ENCODE measurements around the gene CPNE2.
"Not testable (repeated sequence)": the region's sequence is repeated elsewhere in the genome, so short reads cannot be mapped to it uniquely, and the experiment has no call there.

The CPNE2 gene

GRCh38 chr16:57169327-57169726 is 76.9 kb downstream of the CPNE2 start:
- DNase-seq, result no peak

- no peak for DNase-seq
Measured at GRCh38 chr16:57172721-57173290, 80.4 kb downstream of the CPNE2 start.

GRCh38 chr16:57175896-57176295 is 83.5 kb downstream of the CPNE2 start:
- no peak for DNase-seq

- DNase-seq, result no peak
Measured at GRCh38 chr16:57178196-57178595, 85.8 kb downstream of the CPNE2 start.

DNA sequence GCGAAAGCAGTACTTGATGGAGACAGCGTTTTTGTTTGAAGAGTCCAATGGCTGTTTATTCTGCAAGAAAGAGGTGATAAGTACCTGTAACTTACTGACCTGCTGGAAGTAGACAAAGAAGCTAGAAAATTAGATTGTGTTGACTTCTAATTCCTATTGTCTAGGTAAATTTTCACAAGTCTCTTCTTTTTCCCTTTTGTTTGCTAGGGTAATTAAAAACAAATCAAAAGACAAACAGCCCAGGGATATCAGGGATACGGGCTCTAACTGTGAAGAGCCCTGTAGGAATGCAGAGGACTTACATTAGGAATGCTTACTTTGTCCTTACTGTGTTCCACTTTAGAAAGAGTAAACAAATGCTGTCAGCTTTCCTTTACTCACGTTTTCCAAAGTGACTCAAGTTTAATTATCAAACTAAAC is 86.4 kb downstream of the CPNE2 start:
- DNase-seq, result peak; percentile 34

DNA sequence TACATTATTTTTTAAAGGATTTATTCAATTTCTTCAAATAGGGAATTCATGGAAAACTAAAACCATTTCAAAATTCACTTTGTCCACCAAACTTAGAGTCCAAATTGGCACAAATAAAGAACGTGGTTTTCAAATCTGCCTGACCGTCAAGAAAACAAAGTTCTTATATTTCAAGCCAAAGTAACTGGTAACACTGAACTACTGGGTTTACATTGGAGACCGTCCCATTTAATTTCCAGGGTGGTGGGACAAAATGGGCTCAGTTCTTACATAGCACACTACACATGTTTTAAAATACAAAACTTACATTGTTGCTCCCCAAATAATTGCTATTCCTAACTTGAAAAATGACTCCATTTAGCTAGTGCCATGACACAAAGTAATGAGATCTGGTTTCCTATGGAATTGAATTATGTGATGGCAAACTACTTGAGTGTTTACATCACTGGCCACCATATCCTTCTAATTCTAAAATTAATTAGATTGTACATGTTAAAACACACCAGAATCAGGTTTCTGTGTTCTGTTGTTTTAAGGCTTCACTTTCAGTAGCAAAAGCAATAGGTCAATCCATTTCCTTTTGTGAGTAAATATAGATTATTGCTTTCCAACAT is 86.9 kb downstream of the CPNE2 start:
- no peak for DNase-seq

DNA sequence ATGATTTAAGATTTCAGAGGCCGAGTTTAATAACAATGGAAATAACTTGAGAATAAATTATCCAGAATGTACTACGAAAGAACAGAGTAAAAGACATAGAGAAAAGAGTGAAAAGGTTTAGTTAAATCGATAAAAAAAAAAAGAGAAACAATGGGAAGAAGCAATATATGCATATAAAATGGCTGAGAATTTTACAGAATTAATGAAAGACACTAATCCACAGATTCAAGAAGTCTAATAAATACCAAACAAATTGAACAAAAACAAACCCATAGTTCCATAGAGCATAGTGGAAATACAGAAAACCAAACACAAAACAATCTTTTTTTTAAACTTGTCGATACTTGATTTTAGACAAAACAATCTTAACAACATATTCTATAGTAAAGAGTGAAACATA is 91.7 kb downstream of the CPNE2 start:
- DNase-seq, result no peak

GRCh38 chr16:57184887-57185445 is 92.6 kb downstream of the CPNE2 start:
- no peak for DNase-seq

GRCh38 chr16:57185446-57185944 is 93.1 kb downstream of the CPNE2 start:
- DNase-seq, result peak; percentile 69

DNA sequence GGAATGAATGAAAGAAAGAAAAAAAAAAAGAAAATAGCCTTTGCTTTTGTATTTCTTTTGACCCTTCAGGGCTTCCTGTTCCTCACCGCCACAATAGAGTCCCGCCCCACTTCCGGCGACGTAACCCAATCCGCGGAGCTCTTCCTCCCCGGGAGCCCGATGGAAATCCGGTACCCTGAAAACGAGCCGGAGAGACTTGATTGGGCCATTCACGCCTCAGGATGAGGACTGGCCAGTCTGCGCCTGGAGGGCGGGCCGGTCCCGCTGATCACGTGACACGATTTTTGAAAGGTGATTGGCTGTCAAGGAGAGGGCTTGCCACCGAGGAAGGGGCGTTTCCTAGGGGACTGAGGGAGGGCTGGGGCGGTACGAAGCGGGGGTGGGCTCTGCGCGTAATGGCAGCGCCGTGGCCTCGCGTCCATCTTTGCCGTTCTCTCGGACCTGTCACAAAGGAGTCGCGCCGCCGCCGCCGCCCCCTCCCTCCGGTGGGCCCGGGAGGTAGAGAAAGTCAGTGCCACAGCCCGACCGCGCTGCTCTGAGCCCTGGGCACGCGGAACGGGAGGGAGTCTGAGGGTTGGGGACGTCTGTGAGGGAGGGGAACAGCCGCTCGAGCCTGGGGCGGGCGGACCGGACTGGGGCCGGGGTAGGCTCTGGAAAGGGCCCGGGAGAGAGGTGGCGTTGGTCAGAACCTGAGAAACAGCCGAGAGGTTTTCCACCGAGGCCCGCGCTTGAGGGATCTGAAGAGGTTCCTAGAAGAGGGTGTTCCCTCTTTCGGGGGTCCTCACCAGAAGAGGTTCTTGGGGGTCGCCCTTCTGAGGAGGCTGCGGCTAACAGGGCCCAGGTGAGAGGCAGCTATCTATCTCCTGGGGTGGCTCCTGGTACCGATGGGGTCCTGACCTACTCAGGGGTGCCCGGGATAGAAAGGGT is 93.8 kb downstream of the CPNE2 start, which contains the start of the genes PSME3IP1 and RSPRY1:
PSME3IP1 (minus strand) TSS at position 95 of the 927 bp plus-strand sequence. CDS start 12,185 bp downstream, outside the sequence.
RSPRY1 (plus strand) TSS at position 385 of the 927 bp plus-strand sequence. CDS start 18,330 bp downstream, outside the sequence.
- DNase-seq, result peak; percentile 100

DNA sequence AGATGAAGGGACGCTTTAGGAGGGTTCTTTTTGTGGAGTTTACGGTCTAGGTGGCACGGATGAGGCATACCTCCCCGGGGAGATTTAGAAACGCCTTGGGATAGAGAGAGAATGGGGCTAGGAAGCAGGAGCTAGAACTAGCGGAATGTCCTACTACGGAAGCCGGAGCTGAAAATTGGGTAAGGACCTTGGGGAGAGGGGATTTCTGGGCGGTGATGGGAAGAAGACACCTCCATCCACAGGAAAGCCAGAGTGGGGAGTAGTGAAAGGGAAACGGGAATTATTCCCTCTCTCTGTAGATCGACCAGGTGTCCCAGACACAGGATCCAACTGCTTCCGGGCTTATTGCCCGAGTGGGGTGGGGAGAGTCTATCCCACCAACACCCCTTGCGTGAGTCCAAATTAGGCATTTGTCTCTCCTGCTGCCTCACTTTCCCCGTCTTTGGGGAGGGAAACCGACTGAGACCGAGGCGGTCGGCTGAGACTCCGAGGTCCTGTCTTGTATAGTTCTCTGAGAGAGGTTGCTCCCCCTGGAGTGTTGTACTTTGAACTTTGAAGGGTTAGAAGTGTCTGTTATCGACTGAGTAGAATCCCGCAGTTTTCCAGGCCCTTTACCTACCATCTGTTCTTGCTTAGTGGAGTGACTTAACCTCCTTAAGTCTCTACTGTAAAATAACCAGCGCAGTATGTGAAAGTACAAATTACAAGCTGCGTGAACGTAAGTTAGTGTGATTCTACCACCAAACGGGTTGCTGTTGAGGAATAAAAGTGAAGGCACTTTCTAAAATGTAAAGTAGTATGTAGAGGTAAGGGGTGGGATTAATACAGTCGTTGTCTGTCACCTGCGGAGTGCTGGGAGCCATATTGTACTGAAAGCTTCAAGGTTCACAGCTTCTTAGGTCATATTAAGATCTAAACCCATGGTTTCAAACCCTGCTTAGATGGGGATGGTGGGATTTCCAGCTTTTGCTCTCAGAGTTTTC is 94.8 kb downstream of the CPNE2 start:
- peak; percentile 40 for DNase-seq

DNA sequence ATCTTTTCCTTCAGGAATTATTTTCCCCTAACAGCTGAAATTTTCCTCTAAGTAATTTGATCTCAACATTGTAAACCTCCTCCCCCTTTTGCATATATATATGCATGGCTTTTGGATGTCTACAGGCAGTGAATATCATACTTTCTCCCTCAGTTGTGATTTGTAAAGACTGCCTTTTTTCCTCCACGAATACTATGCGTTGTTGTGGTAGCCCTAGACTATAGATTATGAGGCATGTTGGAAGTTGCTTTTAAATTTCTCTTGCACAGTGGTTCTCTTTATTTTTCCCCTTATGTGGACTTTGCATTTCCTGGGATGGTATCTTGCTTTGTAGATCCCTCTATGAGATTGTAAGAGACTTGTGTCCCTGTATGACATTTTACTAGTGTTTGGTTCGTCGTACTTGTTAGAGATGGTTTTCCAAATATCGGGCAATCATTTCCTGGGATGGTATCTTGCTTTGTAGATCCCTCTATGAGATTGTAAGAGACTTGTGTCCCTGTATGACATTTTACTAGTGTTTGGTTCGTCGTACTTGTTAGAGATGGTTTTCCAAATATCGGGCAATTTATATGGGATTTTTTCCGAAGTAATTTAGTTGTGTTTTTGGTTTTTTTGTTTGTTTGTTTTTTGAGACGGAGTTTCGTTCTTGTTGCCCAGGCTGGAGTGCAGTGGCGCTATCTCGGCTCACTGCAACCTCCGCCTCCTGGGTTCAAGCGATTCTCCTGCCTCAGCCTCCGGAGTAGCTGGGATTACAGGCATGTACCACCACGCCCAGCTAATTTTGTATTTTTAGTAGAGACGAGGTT is 95.7 kb downstream of the CPNE2 start:
- DNase-seq, result not testable (repeated sequence)

GRCh38 chr16:57188711-57189002 is 96.3 kb downstream of the CPNE2 start:
- no peak for DNase-seq

- DNase-seq, result not testable (repeated sequence)
Measured at GRCh38 chr16:57189527-57189926, 97.1 kb downstream of the CPNE2 start.

- peak; percentile 20 for DNase-seq
Measured at GRCh38 chr16:57190136-57190535, 97.8 kb downstream of the CPNE2 start.

DNA sequence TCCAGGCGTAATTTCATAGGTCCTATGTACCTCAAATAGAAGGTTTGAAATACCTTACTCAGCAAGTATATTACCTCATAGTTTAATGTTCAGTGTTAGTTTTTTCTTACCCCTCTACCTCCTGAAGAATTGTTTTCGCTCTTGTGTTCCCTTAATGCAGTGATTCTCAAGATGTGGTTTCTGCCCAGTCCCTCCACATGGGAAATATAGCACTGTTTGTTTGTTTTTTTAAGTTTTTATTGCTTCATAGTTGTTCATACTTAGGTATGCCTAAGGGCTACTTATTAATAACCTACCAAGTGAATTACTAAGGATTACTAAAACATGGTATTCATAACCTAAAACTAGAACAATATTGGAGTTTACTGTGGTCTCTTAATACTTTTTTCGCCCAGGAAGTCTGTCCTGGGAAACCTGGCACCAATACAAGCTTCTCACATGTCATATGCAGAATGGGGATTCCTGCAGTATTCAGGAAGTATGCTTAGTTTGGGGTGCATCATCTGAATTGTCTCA is 98.7 kb downstream of the CPNE2 start:
- peak; percentile 43 for DNase-seq

DNA sequence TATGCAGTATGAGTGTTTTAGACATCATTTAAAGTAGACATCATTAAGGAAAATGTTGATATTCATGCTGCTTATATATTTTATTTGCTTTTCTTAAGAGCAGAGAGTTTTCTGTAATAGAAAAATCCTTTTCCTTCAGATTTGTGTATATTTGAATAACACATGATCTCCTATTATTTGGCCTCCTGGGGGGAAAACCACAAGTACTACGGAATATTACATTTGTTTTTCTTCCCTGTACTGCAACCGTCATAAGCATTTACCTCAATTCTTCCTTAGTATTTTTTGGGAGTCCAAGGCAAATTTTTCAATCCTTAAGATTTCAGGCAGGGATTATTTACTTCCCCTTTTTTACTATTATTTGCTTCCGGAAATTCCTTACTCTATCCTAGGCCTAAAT is 99.8 kb downstream of the CPNE2 start:
- peak; percentile 74 for DNase-seq

DNA sequence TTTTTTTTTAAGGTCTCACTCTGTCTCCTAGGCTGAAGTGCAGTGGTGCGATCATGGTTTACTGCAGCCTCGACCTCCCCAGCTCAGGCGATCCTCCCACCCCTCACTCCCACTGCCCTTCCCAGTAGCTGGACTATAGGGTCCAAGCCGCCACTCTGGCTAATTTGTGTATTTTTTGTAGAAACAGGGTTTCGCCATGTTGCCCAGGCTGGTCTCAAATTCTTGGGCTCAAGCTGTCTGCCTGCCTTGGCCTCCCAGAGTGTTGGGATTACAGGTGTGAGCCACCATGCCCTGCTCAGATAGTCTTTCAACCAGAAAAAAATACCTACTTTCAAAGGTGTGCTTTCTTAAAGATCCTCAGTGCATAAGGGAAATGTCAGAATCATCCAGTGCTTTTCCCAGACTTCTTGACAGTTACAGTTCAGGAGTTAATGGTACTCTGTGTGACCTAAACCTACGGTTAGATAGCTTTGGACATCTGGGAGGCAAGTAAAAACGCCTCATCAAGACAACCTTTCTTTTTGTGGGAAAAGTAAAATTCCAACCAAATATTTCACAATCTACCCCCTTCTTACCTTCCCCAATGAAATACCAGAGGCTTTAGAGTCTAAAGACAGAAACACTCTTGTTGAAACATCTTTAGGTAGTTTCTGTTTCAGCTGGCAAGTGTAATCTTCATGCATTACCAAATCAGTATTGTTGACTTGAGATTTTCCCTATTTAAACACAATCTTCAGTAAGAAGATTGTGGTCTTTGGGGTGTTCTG is 100.5 kb downstream of the CPNE2 start:
- DNase-seq, result no peak

- peak; percentile 97 for DNase-seq
Measured at GRCh38 chr16:57194512-57194911, 102.1 kb downstream of the CPNE2 start.

DNA sequence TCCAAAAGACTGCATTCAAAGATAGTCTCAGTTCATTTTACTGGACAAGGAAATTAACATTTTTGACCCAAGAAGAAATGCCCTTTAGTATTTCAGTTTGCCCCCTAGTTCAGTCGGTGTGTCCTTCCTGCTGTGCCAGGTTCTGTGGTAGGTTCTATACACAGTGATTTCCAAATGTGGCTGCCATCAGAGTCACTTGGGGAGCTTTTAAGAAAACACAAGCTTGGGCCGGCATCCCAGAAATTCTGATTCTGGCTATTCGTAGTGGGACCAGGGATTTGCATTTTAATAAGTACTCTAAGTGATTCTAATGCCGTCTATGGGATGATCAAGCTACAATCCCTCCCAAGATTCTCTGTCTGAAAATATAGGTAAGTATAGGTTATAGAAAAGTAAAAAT is 103.9 kb downstream of the CPNE2 start:
- DNase-seq, result no peak
